Uterus (tissue), 2 donors: ENCODE results near the gene PEX16.

Experiments used
- CTCF ChIP-seq, 4 experiments: fragments of 200-600 bp in 2 of 4; fragments of 450-650 bp in 2 of 4; sonication (generic) in 2 of 4; IDR thresholded peaks; one replicate each; pipeline ENCODE4 v1.5.1; 2016 to 2019; ENCODE audit warnings: antibody characterized with exemption in 4 of 4, mild to moderate bottlenecking in 2 of 4, moderate library complexity in 1 of 4
- POLR2A ChIP-seq, 2 donors: fragments of 450-650 bp; IDR thresholded peaks; one replicate each; pipeline ENCODE4 v1.6.1; 2016; ENCODE audit warnings: antibody characterized with exemption in 2 of 2, mild to moderate bottlenecking in 1 of 2, moderate library complexity in 1 of 2

GRCh38 chr11:45941285-45941684 lies 23.6 kb upstream of the PEX16 start:
- TF ChIP-seq CTCF (IDR thresholded peaks at IDR 0.05) (no peak), POLR2A (IDR thresholded peaks at IDR 0.05) (no peak)
